Fibroblast of villous mesenchyme (primary cell): Measurements from ENCODE around the gene SLC19A1. TPM values are rescaled to one million over a fixed set of nuclear protein-coding genes. Genes with fewer than 3 reads are reported as not detected.

ENCODE experiments used
- DNase-seq: peaks from one replicate; pipeline ENCODE4 v3.0.0-alpha.2; 2010; ENCODE audit warnings: low read depth
- H3K4me3 ChIP-seq: 2 replicates; pipeline ENCODE4 v1.5.1; 2011; ENCODE audit warnings: low read depth, mild to moderate bottlenecking, low read length
- CTCF ChIP-seq: IDR thresholded peaks from 2 replicates; pipeline ENCODE4 v1.5.1; 2012; ENCODE audit warnings: low read depth, mild to moderate bottlenecking, low read length; ENCODE audit not compliant: insufficient read depth
- total RNA-seq: library from RNA; depleted of rRNA; stranded (reverse); fragments of >200 nt; gene quantifications from 2 replicates; pipeline ENCODE4 v1.2.3, GENCODE V29; 2012

Gene SLC19A1
- total RNA-seq, 1 donor = 6.5 TPM

- DNase-seq = no peak
- TF ChIP-seq CTCF = no peak
- no peak overlapping the region for H3K4me3 ChIP-seq
Observed at GRCh38 chr21:45547545-45547900, 5.3 kb upstream of the SLC19A1 start.

- no peak for DNase-seq
- no peak overlapping the region for H3K4me3 ChIP-seq
- no peak for TF ChIP-seq CTCF
Observed at GRCh38 chr21:45546636-45547544, 4.7 kb upstream of the SLC19A1 start.

- no peak for TF ChIP-seq CTCF
- DNase-seq = no peak
- no peak overlapping the region for H3K4me3 ChIP-seq
Observed at GRCh38 chr21:45545691-45546531, 3.7 kb upstream of the SLC19A1 start.

- DNase-seq = no peak
- no peak for TF ChIP-seq CTCF
- no peak overlapping the region for H3K4me3 ChIP-seq
Observed at GRCh38 chr21:45545236-45545570, 3.0 kb upstream of the SLC19A1 start.

- no peak overlapping the region for H3K4me3 ChIP-seq
- no peak for DNase-seq
- TF ChIP-seq CTCF = no peak
Observed at GRCh38 chr21:45544449-45545235, 2.4 kb upstream of the SLC19A1 start.

GRCh38 chr21:45543710-45544448, 1.6 kb upstream of the SLC19A1 start:
- no peak for TF ChIP-seq CTCF

More at GRCh38 chr21:45543710-45544448, 1.6 kb upstream of the SLC19A1 start:
- no peak for DNase-seq
- H3K4me3 ChIP-seq = no peak overlapping the region
